GM23338 (cell line): ENCODE data around the gene EPB41L5.

ENCODE experiments used
- CREB1 ChIP-seq: fragments of 250-450 bp; sonication (Bioruptor Pico); IDR thresholded peaks from 2 replicates; pipeline ENCODE4 v1.5.0; 2020; ENCODE audit warnings: low read depth, mild to moderate bottlenecking, moderate library complexity
- CTCF ChIP-seq, 2 experiments: fragments of 200-600 bp in 1 of 2; sonication (generic) in 1 of 2; conservative IDR thresholded peaks; 2 replicates each; pipeline versions ENCODE4 v1.5.1 to v1.6.1; 2016 to 2017; ENCODE audit warnings: antibody characterized with exemption in 2 of 2, low read depth in 2 of 2, mild to moderate bottlenecking in 2 of 2, moderate library complexity in 1 of 2
- ETS1 ChIP-seq: IDR thresholded peaks from 2 replicates; pipeline ENCODE4 v1.6.1; 2016; ENCODE audit warnings: antibody characterized with exemption
- EZH2 ChIP-seq: fragments of 200-600 bp; sonication (generic); IDR thresholded peaks from one replicate; pipeline ENCODE4 v1.8.0; 2017; ENCODE audit warnings: antibody characterized with exemption, mild to moderate bottlenecking, low read depth; ENCODE audit not compliant: unreplicated experiment
- EZH2phosphoT487 ChIP-seq: fragments of 200-600 bp; sonication (generic); IDR thresholded peaks from one replicate; pipeline ENCODE4 v1.8.1; 2018; ENCODE audit warnings: antibody characterized with exemption; ENCODE audit not compliant: unreplicated experiment
- JUNB ChIP-seq: IDR thresholded peaks from one replicate; pipeline ENCODE4 v1.6.1; 2016; ENCODE audit warnings: antibody characterized with exemption; ENCODE audit not compliant: unreplicated experiment
- NANOG ChIP-seq: IDR thresholded peaks from 2 replicates; pipeline ENCODE4 v1.6.1; 2016; ENCODE audit warnings: antibody characterized with exemption, borderline replicate concordance
- POLR2AphosphoS5 ChIP-seq: IDR thresholded peaks from 2 replicates; pipeline ENCODE4 v1.6.1; 2016; ENCODE audit warnings: antibody characterized with exemption, low read depth
- REST ChIP-seq: IDR thresholded peaks from one replicate; pipeline ENCODE4 v1.6.1; 2018; ENCODE audit warnings: antibody characterized with exemption; ENCODE audit not compliant: unreplicated experiment
- STAT1 ChIP-seq: IDR thresholded peaks from one replicate; pipeline ENCODE4 v1.6.1; 2016; ENCODE audit warnings: antibody characterized with exemption; ENCODE audit not compliant: unreplicated experiment
- ZNF114 ChIP-seq: fragments of 250-450 bp; sonication (Bioruptor Pico); IDR thresholded peaks from 2 replicates; pipeline ENCODE4 v1.5.0; 2020; ENCODE audit warnings: mild to moderate bottlenecking, moderate library complexity
- ZNF331 ChIP-seq: fragments of 250-450 bp; sonication (Bioruptor Pico); IDR thresholded peaks from 2 replicates; pipeline ENCODE4 v1.5.0; 2020; ENCODE audit warnings: low read depth, mild to moderate bottlenecking, moderate library complexity
- ZNF462 ChIP-seq: fragments of 250-450 bp; sonication (Bioruptor Pico); IDR thresholded peaks from 2 replicates; pipeline ENCODE4 v1.5.0; 2020; ENCODE audit warnings: mild to moderate bottlenecking, moderate library complexity

- TF ChIP-seq CTCF (conservative IDR thresholded peaks at IDR 0.05; ENCODE audit: low read depth in 2 of 2) (no peak), EZH2 (no peak), EZH2phosphoT487 (no peak), REST (no peak), POLR2AphosphoS5 (no peak), ETS1 (no peak), JUNB (no peak), ZNF331 (CRISPR knock-in tag) (no peak), NANOG (no peak), CREB1 (CRISPR knock-in tag) (no peak), ZNF114 (CRISPR knock-in tag) (no peak), ZNF462 (CRISPR knock-in tag) (no peak), STAT1 (no peak)
These were observed 110.2 kb downstream of the EPB41L5 start for GRCh38 chr2:120123090-120123489.
